ENCODE results near the gene DNAJC15.

DNA sequence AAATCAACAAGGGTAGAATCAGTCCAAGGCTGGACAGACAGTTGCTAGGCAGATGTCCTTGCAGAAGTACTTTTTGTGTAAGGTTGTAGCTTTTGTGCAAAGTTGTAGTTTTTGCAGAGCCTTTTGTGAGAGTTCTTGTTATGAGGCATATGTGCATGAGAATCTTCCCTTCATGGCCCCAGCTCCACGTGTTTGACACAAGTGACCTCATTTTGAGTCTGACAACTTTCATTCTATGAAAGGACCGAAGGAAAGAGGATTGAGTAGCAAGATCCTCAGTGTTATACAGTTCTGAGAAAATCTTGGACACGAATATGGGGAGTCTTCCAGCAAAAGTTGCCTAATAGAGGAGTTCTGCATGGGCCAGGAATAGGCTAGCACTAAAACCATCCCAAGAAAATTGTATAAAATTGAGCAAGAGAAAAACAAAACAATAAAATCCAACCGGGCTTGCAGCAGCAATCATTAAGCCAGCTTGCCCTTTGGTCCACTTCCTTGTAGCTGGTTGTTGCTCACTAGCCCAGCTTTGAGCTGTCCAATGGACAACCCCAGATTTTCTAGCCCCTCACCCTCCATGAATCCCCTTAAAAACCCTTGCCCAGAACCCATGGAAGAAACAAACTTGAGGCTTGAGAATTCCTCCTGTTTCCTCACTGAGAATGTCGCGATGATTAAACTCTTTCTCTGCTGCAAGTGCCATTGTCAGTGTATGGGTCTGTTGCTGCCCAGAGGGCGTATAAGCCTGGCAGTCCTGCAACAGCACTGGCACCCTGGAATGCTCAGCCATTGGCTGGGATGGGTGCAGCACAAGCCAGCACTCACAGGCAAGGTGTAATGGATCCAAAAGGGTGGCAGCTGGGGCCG lies 37.8 kb upstream of the DNAJC15 start:
- no peak for TF ChIP-seq POLR2A (IDR thresholded peaks at IDR 0.05; ENCODE audit: low read length)
- no peak for TF ChIP-seq GATA1 (IDR thresholded peaks at IDR 0.05; ENCODE audit: low read depth, low read length)

All from erythroblast (primary cell).